GM12892 (cell line): ENCODE results near the gene APBB2.

Experiments used
- POLR2A ChIP-seq: IDR thresholded peaks from 2 replicates; pipeline ENCODE4 v1.6.1; 2011; ENCODE audit warnings: low read depth, low read length, control low read depth
- TAF1 ChIP-seq: IDR thresholded peaks from 2 replicates; pipeline ENCODE4 v1.6.1; 2011; ENCODE audit warnings: low read depth, mild to moderate bottlenecking, control low read depth, low read length, borderline replicate concordance

- TF ChIP-seq TAF1 (no peak), POLR2A (no peak)
Measured at GRCh38 chr4:40933272-40934053, 280.9 kb downstream of the APBB2 start.
